Smooth muscle cell of the pulmonary artery (primary cell): ENCODE data around the gene SNCB. TPM values are rescaled to one million over a fixed set of nuclear protein-coding genes. Genes with fewer than 3 reads are reported as not detected.

Source experiments
- total RNA-seq: library from RNA; depleted of rRNA; stranded (reverse); fragments of >200 nt; gene quantifications from 2 replicates; pipeline ENCODE4 v1.2.3, GENCODE V29; 2014

The SNCB gene
- total RNA-seq = not detected in 2 replicates

GRCh38 chr5:176629853-176630680 lies at the start of gene SNCB, which contains the start of gene EIF4E1B:
Gene SNCB, minus strand, starts transcription at chr5:176630534. Its CDS starts 880 bp downstream, at chr5:176629654.
Gene EIF4E1B, plus strand, starts transcription at chr5:176630675. Its CDS starts 12,113 bp downstream, at chr5:176642788.

GRCh38 chr5:176647030-176647842 lies 16.9 kb upstream of the SNCB start, which contains the start of gene TSPAN17:
Gene TSPAN17, plus strand, starts transcription at chr5:176647484. Its CDS starts 132 bp downstream, at chr5:176647616.

GRCh38 chr5:176609724-176610434 lies 20.5 kb downstream of the SNCB start, which contains the start of gene GPRIN1:
Gene GPRIN1, minus strand, starts transcription at chr5:176610156. Its CDS starts 10,322 bp downstream, at chr5:176599834.

Other genes with a start within 250 kb of the SNCB start
- gene NOP16, start 241.9 kb downstream of the SNCB start, total RNA-seq = 4.8 and 10.4 TPM in 2 replicates
- 41.9 and 44.1 TPM in 2 replicates for gene HIGD2A, start 241.8 kb downstream of the SNCB start, total RNA-seq
- 65.7 and 72.3 TPM in 2 replicates for gene CLTB, start 214.0 kb downstream of the SNCB start, total RNA-seq
- gene FAF2, start 182.1 kb downstream of the SNCB start, total RNA-seq = 42.4 and 51.3 TPM in 2 replicates
- 2.9 and 6.2 TPM in 2 replicates for gene RNF44, start 93.1 kb downstream of the SNCB start, total RNA-seq
- gene CDHR2, start 81.2 kb downstream of the SNCB start, total RNA-seq = 0.17 TPM in 1 of 2 replicates, not detected in the other
- gene GPRIN1, start 20.4 kb downstream of the SNCB start, total RNA-seq = 2.1 and 2.9 TPM in 2 replicates
- not detected in 2 replicates for gene EIF4E1B, start 141 bp upstream of the SNCB start, total RNA-seq
- 35.8 and 40.4 TPM in 2 replicates for gene TSPAN17, start 16.9 kb upstream of the SNCB start, total RNA-seq
- under 0.01 TPM in 1 of 2 replicates, not detected in the other for gene UNC5A, start 180.0 kb upstream of the SNCB start, total RNA-seq